Sciatic nerve (tissue), 2 donors: Measurements from ENCODE around the gene SERPINA6. TPM values are rescaled to one million over a fixed set of nuclear protein-coding genes. Genes with fewer than 3 reads are reported as not detected.
"Not testable (repeated sequence)": the region's sequence is repeated elsewhere in the genome, so short reads cannot be mapped to it uniquely, and the experiment has no call there.

ENCODE experiments used
- ATAC-seq: fragments of 200-7000 bp; cut with Tn5 transposase; one replicate; pipeline ENCODE4 v1.9.1; 2020; ENCODE audit warnings: mild to moderate bottlenecking, moderate library complexity
- DNase-seq: peaks from one replicate; pipeline ENCODE4 v3.0.0-alpha.2; 2020; ENCODE audit warnings: low spot score
- intact Hi-C: fragments of 100-400 bp; cut with DNase I; formaldehyde crosslinking; loops from one replicate; pipeline ENCODE4 v1.14.2; 2022
- total RNA-seq: library from RNA; stranded (reverse); fragmentation: NEBNext Ultra II Directional; extraction: Animal tissue kit (Norgen Biotek cat#: 25700); gene quantifications from one replicate; pipeline ENCODE4 v1.2.1, GENCODE V29; 2021
- donor health status: DM: no; HTN: no; CAD: no.
- donor health status: DM: no; HTN: no; CAD: no.

SERPINA6 gene
- total RNA-seq, 1 donor from 2014 or later: not detected

DNA sequence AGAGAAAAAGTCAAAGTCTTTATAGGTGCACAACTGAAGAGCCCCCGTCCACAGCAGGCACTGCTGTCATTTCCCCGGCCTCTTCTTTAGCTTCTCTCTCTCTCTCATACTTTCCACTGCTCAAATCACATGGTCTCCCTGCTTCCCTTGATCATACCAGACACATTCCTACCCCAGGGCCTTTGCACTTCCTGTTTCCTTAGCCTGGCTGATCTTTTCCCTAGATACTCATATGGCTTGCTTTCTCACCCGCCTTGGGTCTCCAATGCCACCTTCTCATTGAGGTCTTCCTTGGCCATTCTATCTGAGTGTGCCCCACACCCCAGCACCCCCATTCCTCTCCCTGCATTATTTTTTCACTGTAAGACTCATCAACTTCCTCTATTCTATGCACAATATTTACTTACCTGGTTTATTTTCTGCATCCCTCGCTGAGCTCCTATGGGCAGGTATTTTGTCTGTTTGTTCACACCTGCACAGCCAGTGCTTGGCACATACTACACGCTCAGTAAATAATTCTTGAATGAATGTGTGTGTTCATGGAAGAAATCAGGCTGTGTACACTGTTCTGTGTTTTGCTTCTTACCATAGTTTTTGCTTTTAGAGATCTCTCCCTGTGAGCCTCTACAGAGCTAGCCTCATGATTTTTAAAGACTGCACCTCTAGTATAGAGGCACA, 33.4 kb upstream of the SERPINA6 start:
- DNase-seq (no peak), ATAC-seq (no peak)
- intact Hi-C loops: loop anchor here (10.0 kb wide), 1 partner anchor 128 kb away; no protein-coding TSS in a partner anchor

DNA sequence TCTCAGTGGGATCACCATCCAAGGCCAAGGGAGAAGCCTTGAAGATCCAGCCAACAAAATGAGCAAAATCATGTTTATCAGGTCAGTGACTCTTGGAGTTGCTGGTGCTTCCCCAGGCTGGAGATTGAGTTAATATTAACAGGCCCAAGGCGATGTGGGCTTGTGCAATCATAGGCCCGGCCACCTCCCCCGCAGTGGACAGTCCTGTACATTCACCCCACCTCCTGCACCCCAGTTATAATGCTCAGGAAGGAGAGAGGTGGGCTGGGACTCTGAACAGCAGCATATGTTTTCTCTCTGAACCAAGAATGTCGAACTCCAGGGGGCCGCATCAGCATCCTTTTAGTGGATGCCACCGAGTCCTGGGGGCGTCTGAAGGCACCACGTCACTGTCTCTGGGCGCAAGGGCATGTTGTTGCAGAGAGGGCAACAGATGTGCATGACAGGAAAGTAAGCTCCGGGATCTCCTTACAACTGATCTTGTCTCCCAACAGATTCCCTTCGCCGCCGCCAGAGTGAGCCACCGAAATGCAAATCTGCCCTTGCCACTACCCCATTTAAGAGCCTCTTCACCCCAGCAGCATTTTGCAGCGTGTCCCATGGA, 32.2 kb upstream of the SERPINA6 start:
- intact Hi-C loops: loop anchor here (10.0 kb wide), 1 partner anchor 130 kb away; no protein-coding TSS in a partner anchor
- ATAC-seq (peak; percentile 95), DNase-seq (peak; percentile 80)

DNA sequence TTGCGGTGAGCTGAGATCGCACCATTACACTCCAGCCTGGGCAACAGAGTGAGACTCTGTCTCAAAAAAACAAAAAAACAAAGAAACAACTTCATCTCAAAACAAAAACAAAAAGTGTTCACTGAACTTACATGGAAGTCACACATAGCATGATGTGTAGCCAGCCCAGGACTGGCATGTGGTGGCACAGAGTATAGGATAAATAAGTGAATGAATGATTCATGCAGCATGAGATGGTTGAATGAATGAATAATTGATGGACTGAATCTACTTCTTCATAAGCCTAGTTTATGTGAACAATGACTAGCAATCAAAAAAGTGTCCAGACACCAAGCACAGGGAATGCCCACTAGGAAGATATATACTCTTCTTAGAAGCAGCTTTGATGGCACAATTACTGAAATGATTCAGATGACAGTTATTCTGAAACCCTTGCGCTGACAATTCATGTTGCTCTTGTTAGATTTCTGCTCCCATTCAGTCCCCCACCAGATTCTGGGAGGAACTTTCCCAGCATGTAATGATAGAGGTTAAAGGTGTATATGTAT, 31.6 kb upstream of the SERPINA6 start:
- no peak for DNase-seq
- ATAC-seq: no peak
- intact Hi-C loops: loop anchor here (10.0 kb wide), 1 partner anchor 130 kb away; no protein-coding TSS in a partner anchor

DNA sequence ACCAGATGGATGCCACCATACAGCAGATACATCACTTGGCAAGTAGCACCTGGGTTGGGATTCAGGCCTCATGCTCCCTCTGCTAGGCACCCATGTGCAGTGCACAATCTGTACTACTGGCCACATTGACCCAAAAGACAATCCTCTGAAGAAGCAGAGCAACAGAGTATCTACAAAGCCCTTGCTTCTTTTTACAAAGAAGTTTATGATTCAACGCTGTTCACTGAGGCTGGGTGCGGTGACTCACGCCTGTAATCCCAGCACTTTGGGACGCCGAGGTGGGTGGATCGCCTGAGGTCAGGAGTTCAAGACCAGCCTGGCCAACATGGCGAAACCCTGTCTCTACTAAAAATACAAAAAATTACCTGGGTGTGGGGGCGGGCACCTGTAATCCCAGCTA, 31.1 kb upstream of the SERPINA6 start:
- not testable (repeated sequence) for DNase-seq, ATAC-seq
- intact Hi-C loops: loop anchor here (10.0 kb wide), 1 partner anchor 131 kb away; no protein-coding TSS in a partner anchor

DNA sequence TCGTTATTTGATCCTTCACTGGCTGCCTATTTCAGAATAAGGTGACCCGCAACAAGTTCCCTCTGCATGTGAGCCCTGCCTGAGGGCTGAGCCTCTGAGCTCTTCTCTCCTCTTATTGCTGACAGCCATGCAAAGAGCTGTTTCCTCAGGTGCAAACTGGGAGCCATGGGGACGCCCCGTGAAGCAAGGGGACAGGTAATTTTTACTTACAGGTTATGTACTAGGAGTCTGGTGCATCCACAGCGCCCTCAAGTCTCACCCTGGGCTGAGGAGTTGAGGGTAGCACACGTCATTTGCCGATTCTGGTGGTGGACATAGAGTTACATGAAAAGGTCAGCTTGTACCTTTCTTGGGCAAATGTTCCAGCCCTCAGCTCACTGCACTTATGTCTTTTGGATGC, 26.1 kb upstream of the SERPINA6 start:
- DNase-seq (no peak), ATAC-seq (no peak)
- intact Hi-C loops: no loop called here

DNA sequence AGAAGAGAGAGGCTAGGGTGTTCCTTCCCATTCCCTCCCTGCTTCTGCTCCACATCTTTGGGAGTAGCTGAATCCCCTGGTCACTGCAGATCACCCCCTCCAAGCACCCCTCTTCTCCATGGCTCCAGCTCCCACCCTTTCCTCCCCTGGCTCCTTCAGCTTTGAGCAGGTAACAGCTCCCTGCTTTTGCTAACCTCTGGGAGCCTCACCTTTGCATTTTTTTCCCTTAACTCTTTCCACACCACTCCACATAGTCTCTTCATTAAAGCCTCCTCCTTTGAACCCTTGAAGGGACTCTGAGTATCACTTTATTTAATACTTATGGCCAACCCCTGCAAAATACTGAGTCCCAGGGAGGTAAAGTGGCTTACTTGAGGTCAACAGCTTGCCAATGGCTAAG, 25.7 kb upstream of the SERPINA6 start:
- ATAC-seq: no peak
- DNase-seq: no peak
- intact Hi-C loops: no loop called here

DNA sequence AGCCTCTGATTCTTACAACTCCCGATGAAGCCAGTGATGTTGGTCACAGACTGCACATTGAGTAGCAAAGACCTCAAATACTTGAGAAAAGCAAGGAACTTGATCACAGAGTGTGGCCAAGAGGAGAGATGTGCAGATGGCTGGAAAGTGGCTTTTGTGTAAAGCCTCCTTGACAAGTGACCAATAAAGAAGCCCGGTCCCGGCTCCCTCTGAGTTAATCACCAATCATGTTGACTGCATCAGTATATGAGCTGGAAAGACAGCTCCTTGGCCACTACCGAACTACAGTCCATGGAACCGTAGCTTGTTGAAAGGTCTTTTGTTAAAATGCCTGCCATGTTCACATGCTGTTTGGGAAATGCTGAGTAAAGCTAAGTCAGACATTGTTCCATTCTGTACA, 23.7 kb upstream of the SERPINA6 start:
- ATAC-seq (no peak), DNase-seq (no peak)
- intact Hi-C loops: no loop called here

DNA sequence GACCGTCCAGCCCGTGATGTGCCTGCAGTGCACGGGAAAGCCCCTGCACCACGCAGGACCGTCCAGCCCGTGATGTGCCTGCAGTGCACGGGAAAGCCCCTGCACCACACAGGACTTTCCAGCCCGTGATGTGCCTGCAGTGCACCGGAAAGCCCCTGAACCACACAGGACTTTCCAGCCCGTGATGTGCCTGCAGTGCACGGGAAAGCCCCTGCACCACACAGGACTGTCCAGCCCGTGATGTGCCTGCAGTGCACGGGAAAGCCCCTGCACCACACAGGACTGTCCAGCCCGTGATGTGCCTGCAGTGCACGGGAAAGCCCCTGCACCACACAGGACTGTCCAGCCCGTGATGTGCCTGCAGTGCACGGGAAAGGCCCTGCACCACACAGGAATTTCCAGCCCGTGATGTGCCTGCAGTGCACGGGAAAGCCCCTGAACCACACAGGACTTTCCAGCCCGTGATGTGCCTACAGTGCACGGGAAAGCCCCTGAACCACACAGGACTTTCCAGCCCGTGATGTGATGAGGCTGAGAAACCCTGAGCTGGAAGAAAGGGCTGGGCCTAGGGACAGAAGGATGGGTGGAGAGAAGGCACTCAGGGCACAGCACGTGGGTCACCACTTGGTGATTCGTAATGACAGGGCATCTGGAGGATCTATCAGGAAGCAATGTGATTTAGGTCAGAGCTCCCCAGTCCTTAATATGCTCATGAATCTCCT, 23.1 kb upstream of the SERPINA6 start:
- intact Hi-C loops, DNase-seq, ATAC-seq: not testable (repeated sequence)

DNA sequence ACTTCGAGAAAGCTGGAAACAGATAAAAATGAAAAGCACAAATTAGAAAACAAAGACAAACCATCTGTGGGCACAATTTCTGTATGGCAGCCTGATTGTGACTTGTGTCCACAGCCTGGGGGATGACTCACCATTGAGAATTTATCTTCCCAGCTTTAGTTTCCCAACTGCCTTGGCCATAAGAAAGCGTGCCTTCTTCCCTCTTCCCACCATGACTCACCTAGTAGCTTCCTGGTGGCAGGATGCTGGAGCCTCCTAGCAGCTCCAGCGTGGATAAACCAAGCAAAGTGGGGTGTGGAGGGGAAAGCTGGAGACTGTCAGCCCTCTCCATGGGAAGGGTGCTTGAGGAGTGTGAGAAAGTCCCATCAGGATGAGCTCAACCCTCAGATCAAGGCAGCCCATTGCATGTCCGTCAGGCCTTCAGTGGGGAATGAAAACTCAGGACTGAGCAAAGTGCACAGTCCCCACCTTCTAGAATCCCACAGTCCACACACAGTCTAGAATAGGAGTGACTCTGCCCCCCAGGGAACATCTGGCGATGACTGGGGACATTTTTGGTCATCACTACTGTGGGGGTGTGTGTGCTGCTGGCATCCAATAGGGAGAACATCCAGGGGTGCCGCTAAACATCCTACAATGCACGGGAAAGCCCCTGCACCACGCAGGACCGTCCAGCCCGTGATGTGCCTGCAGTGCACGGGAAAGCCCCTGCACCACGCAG, 22.4 kb upstream of the SERPINA6 start:
- ATAC-seq (peak; percentile 51), DNase-seq (no peak)
- intact Hi-C loops: no loop called here

DNA sequence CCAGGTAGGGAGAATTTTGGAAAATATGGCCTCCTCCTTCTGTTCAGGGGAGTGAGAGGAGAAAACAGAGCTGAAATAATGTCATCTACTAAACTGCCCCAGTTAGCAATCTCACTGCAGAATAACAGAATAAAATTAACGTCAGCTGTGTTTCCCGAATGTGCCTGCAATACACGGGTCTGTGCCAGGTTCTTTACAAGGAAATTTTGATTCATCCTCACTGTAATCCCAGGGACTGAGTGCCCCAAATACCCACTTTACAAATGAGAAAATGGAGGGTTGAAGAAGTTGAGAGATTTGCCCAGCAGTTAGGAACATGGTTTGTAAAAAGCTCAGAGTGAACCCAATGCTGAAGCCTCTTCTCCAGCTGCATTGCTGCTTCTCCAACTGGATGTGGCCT, 21.3 kb upstream of the SERPINA6 start:
- intact Hi-C loops: no loop called here
- ATAC-seq: peak; percentile 39
- no peak for DNase-seq

DNA sequence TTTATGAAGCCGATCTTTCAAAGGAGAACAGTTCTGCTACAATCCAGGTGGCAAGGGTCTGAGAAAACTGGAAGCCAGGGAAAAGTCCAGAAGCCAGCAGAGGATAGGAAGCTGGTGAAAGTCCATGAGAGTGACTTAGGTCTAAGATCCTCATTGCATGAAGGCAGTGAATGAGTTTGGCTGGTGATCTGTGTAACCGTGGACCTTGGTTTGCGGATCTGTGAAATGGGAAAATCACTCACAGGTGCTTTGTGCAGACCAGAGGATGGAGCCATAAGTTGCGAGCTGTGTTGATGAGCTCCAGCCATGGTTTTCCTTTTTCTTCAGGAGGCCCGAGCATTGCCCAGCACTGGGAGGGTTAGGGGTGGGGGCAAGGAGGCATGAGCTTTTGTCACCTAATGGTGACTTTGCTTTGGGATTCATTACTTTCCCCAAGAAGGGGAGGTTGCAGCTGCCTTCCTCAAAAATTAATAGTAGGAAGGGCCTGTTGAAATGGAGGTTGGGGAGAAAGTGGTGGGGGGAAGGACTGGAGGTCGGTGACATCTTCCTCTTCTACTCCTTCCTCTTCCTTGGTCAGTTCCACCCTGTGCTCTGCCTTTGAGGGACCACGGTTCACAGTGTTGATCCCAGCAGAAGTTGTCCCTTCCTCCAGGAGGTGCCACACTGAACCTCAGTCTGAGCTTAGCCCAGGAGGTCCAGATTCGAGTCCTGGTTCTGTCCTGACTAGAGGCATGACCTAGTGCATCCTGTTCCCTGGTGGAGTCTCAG, 20.3 kb upstream of the SERPINA6 start:
- no peak for DNase-seq
- no peak for ATAC-seq
- intact Hi-C loops: no loop called here

DNA sequence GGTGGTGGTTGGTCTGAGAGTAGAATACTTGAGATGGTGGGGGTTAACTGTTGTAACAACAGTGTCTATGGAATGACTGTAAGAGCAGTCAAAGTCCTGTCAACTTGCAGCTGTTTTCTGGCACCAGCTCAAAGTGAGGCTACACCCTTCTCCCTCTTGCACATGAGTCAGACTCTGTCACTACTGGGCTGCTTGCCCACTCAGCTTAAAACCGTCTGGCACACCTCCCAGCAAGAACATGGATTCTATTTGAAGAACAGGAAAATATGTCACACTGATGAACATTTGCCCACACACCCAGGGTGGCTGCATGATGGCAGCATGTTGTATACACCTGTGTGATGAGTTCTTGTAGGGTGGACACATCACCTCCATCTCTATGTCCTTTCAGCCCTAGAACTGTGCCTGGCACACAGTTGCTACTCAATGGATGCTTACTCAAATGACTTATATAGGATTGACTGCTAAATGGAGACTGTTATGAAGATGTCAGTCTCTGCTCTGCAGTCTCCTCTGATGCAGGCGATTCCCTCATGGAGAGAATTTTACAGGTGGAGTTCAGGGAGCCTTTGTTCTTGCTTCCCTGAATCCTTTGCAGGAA, 19.3 kb upstream of the SERPINA6 start:
- peak; percentile 87 for DNase-seq
- ATAC-seq: peak; percentile 86
- intact Hi-C loops: no loop called here

DNA sequence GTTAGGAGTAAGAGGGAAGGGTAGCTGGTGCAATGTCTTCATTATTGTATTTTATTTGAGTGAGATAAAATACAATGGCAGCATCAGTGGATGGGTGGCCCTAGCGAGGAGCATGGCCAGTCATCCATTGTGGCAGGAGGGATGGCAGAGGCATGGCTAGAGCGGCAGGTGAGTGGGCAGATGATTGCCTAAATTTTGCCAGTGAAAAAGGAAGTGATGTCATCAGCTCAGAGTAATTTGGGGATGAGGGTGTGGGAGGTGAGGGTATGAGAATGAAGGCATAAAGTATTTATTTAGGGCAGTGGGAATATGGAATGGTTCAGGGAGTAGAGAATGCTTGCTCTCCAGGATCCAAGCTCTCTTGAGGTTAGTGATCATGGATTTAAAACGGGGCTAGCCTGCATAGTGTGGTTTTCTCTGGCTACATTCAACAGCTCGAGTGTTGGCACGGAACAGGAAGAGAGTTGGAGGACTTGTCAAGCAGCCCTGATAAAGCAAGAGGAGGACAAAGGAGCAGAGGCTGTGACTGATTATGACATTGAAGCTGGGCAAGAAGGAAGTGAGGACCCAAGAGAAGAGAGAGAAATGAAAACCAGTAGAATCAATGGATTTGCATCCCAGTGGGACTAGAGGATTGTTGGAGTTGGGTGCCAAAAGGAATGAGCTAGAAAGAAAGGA, 18.7 kb upstream of the SERPINA6 start:
- no peak for DNase-seq
- intact Hi-C loops: no loop called here
- ATAC-seq: peak; percentile 55

DNA sequence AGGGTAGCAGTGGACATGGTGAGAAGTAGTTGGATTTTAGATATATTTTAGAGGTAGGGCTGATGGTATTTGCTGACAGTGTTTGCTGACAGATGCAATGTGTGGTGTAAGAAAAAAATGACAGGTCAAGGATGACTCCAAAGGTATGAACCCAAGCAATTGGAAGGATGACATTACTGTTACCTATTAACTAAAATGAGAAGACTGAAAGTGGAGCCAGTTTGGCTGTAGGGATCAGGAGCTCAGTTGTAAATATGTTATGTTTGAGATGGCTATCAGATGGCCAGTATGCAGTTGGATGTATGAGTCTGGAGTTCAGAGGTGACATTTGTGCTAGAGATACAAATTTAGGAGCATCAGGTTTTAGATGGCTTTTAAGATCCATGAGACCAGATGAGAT, 17.4 kb upstream of the SERPINA6 start:
- DNase-seq (no peak), ATAC-seq (no peak)
- intact Hi-C loops: no loop called here

DNA sequence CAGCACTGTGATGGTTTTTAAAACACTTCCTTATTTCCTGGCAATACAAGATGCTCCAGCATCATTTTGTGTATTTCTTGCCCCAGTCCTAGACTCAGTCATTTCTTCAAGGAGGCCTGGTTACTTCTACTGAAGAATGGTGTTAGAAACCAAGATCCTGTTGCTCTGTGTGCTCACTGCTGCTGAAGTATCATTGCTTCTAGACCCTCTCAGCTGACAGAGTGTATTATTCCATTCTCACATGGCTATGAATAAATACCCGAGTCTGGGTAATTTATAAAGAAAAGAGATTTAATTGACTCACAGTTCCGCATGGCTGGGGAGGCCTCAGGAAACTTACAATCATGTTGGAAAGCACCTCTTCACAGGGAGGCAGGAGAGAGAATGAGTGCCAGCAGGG, 14.9 kb upstream of the SERPINA6 start:
- intact Hi-C loops: no loop called here
- ATAC-seq: no peak

DNA sequence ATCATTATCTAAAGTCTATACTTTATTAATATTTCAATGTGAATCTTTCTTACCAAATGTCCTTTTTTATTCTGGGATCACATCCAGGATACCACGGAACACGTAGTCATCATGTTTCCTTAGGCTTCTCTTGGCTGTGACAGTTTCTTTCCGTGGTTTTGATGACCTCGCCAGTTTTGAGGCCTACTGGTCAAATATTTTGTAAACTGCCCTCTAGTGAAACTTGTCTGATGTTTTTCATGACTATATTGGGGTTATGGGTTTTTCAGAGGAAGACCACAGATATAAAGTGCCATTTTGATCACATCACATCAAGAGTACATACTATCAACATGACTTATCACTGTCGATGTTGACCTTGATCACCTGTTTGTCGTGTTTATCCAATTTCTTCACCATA, 14.1 kb upstream of the SERPINA6 start:
- ATAC-seq: no peak
- intact Hi-C loops: no loop called here
- DNase-seq: no peak

More for the DNA sequence above, 14.9 kb upstream of the SERPINA6 start:
- DNase-seq: no peak

DNA sequence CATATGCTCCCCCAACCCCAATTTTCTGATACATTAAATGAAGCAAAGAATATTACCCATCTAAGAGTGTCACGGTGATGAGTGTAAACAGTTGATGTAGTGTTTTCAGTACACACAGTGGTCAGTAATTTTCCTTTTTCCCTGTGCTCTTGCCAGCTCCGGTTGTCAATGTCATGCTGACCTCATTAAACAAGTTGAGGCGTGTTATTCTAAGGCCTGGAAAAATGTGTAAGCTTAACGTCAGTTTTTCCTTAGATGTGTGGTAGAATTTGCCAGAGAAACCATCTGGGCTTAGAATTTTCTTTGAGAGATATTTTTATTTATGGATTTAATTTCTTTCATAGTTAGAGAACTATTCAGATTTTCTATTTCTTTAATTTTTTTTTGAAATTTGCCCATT, 11.7 kb upstream of the SERPINA6 start:
- intact Hi-C loops: no loop called here
- no peak for ATAC-seq
- DNase-seq: no peak

DNA sequence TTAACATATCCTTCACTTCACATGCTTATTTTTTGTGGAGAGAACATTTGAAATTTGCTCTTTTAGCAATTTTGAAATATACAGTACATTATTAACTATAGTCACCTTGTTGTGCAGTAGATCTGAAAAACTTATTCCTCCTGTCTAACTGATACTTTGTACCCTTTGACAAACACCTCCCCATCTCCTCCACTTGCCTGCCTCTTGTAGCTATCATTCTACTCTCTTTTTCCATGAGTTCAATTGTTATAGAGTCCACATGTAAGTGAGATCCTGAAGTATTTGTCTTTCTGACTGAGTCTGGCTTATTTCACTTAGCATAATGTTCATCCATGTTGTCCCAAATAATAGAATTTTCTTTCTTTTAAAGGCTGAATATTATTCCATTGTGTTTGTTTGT, 9.5 kb upstream of the SERPINA6 start:
- ATAC-seq (no peak), DNase-seq (no peak)
- intact Hi-C loops: no loop called here
